Measurements from ENCODE around the gene STPG3. TPM values are rescaled to one million over a fixed set of nuclear protein-coding genes. Genes with fewer than 3 reads are reported as not detected.

The STPG3 gene
- total RNA-seq, 6 donors from 2014 or later, result 0.23 TPM; not detected in 5

DNA sequence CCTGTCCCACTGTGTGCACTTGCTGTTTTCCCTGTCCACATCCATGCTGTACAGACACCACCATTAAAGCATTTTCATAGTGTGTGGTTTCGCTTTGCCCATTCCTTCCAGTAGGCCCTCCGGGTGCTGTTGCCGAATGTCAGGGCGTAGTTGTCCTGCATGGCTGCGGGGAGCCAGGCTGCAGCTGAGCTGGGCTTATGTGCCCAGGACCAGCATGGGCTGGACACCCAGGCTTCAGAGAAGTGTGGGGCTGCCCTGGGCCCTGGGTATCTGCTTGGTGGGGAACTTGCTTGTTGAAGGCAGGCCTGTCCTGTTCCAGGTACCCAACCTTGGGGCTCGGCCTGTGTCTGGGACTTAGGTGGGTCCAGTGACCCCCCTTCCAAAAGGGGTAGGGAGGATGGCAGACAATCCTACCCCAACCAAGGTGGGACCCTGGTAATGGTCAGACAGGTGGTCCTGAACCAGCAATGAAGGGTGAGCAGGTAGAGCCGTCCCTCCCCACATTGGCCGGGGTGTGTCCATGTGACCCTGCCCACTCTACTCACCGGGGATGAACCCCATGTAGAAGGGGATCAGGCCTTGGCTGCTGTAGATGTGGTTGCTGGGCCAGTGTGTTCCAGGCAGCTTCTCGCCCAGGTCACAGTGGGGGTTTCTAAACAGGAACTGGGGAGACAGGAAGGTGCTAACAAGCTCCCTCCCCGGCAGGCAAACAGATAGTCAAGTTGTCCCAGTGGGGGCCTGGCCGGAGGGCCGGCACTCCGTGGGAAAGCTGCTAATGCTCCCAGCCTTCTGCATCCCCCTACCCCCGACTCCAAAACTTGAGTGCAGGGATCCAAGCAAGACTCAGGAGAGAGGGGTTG, 7.2 kb upstream of the STPG3 start:
- peaks cover 9 to 23% (median 18%) of the 10 kb centered on the region in 4 donors for H3K36me3 ChIP-seq

DNA sequence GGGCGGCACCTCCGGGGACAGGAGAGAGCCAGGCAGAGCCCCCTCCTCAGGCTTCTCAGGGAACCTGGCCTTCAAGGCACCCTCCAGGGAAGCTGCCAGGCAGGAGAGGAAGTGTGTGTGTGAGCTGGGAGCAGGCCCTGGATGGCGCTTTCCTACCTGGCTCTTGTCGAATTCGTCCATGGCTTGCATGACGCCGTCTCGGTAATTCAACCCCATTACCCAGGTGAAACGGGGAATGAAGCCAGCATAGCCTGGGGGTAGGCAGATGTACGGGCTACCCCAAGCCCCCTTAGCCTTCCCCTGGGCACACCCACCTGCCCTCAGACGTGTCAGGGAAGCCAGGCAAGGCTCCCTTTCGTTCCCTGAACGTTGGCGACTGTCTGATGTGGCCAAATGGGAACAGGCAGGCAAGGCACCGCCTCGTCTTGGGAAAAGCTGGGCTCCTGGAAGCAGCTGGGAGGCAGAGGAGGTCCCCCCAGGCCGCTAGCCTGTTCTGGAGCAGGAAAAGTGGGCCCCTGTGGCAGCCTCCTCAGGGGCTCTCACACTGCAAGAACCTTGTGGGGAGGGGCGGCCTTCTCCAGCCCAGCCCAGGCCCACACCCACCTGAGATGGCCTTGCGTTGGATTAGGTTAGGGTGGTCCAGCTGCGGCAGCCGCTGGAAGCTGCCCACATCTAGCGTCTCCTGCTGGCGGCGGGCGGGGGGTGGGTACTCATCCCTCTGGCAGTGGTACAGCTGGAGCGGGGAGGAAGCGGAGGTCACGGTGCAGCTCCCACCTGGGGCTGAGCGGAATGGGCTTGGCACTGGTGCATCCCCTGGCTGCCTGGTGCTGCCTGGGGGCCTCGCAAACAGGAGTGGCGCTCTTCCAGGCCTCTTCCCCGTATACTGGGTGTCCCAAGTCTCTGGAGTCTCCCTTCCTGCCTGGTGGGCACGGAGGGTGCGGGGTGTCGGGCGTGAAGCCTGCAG, 6.3 kb upstream of the STPG3 start:
- ATAC-seq (ENCODE audit: low FRiP score in 2 of 2), result no peak
- peaks cover 16 to 50% (median 27%) of the 10 kb centered on the region in 4 donors for H3K4me1 ChIP-seq
- TF ChIP-seq POLR2A (IDR thresholded peaks at IDR 0.05), result no peak
- TF ChIP-seq POLR2AphosphoS5 (IDR thresholded peaks at IDR 0.05), result no peak
- TF ChIP-seq EP300 (IDR thresholded peaks at IDR 0.05), result no peak
- TF ChIP-seq, protein P1, sequence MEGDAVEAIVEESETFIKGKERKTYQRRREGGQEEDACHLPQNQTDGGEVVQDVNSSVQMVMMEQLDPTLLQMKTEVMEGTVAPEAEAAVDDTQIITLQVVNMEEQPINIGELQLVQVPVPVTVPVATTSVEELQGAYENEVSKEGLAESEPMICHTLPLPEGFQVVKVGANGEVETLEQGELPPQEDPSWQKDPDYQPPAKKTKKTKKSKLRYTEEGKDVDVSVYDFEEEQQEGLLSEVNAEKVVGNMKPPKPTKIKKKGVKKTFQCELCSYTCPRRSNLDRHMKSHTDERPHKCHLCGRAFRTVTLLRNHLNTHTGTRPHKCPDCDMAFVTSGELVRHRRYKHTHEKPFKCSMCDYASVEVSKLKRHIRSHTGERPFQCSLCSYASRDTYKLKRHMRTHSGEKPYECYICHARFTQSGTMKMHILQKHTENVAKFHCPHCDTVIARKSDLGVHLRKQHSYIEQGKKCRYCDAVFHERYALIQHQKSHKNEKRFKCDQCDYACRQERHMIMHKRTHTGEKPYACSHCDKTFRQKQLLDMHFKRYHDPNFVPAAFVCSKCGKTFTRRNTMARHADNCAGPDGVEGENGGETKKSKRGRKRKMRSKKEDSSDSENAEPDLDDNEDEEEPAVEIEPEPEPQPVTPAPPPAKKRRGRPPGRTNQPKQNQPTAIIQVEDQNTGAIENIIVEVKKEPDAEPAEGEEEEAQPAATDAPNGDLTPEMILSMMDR (IDR thresholded peaks at IDR 0.05), result no peak
- H3K9me3 ChIP-seq, result no peaks in the 10 kb centered on the region
- H3K36me3 ChIP-seq, result peaks cover 9 to 23% (median 18%) of the 10 kb centered on the region in 4 donors
- peak in 1 of 2 donors; percentile 71 for DNase-seq
- no peak overlapping the region for H3K4me3 ChIP-seq
- H3K27ac ChIP-seq, result no peak overlapping the region
- H3K27me3 ChIP-seq, result no peaks in the 10 kb centered on the region
- 81% methylated on average over 34 of the region's 36 CpGs; no CpG with 5 or more reads in 1 of the 2 donors for WGBS, 2 donors

More for the DNA sequence above, 7.2 kb upstream of the STPG3 start:
- no peaks in the 10 kb centered on the region for H3K27me3 ChIP-seq
- 76 to 77% methylated on average over 6 to 15 of the region's 15 CpGs for WGBS, 2 donors
- DNase-seq, result peak in 1 of 2 donors; percentile 66
- peak overlapping the region in 1 of 4 donors; percentile 28 for H3K27ac ChIP-seq
- H3K4me3 ChIP-seq, result peak overlapping the region in 1 of 4 donors; percentile 95
- no peak for TF ChIP-seq EP300 (IDR thresholded peaks at IDR 0.05)
- TF ChIP-seq POLR2AphosphoS5 (IDR thresholded peaks at IDR 0.05), result no peak
- TF ChIP-seq, protein P1 (IDR thresholded peaks at IDR 0.05), result peak in 1 of 6 experiments; percentile 7
- peaks cover 24 to 59% (median 33%) of the 10 kb centered on the region in 4 donors for H3K4me1 ChIP-seq
- no peaks in the 10 kb centered on the region for H3K9me3 ChIP-seq
- ATAC-seq (ENCODE audit: low FRiP score in 2 of 2), result no peak

DNA sequence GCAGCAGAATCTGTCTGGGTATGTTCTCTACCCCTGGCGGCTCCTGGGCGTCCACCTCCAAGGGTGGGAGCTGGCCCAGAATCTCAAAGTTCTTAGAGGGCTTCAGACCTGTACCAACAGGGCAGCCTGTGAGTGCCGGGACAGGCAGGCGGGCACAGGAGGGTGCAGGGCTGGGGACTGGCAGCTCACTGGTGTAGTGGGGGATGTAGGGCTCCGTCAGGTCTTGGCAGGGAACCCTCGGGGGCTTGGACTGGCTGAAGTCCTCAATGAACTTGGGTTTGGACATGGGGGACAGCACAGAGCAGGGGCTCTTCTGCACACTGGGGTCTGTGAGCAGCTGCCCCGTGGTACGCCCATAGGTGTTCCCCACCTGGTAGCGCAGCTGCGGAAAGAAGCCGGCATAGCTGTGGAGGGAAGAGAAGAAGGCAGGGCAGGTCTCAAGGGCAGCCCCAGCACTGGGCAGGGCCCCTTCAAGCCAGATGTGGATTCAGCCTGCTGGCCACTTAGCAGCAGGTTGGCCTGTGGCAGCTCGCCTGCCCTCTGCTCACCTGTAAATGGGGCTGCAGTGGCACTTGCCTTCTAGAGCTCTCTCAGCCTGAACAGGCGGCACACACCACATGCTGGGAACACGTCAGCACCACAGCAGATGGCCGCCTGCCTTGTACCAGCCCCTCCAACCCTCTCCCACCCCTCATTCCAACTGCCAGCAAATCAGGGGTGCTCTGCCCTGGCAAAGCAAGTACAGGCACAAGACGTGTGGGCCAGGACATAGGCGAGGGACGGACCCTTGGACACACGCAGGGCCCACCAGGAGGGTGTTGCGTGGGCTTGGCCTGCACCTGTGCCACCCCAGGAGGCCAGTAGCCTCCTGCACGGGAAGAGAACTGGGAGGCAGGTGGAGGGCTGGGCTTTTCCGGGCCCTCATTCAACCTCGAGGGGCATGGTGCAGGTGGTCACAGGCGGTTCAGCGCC, 5.3 kb upstream of the STPG3 start:
- TF ChIP-seq, protein P1 (IDR thresholded peaks at IDR 0.05), result no peak
- TF ChIP-seq POLR2AphosphoS5 (IDR thresholded peaks at IDR 0.05) (no peak), EP300 (IDR thresholded peaks at IDR 0.05) (no peak), POLR2A (IDR thresholded peaks at IDR 0.05) (no peak)
- Histone ChIP-seq H3K9me3 (no peaks in the 10 kb centered on the region), H3K27me3 (no peaks in the 10 kb centered on the region), H3K36me3 (peaks cover 9 to 23% (median 18%) of the 10 kb centered on the region in 4 donors), H3K4me3 (no peak overlapping the region), H3K4me1 (peaks cover 14 to 41% (median 23%) of the 10 kb centered on the region in 4 donors), H3K27ac (no peak overlapping the region)
- no peak for ATAC-seq (ENCODE audit: low FRiP score in 2 of 2)
- DNase-seq, result peak in 1 of 2 donors; percentile 56
- WGBS, 2 donors, result 92 to 93% methylated on average over 8 to 25 of the region's 25 CpGs
